ENCODE measurements around the gene TRIM66. TPM values are rescaled to one million over a fixed set of nuclear protein-coding genes. Genes with fewer than 3 reads are reported as not detected.
A peak's percentile ranks its signal among the peaks of the same experiment; 100 is the strongest.

The TRIM66 gene
- total and polyA plus RNA-seq, 2 donors (not counting 3 experiments of a cell fraction or from before 2014, with no cell fraction given), result 5.5 to 11.7 TPM

GRCh38 chr11:8672346-8672745, 10.1 kb downstream of the TRIM66 start:
- peak overlapping the region; percentile 78 for H3K27ac ChIP-seq (ENCODE audit: insufficient read depth, low read depth, low read length)
- FAIRE-seq, result no peak
- TF ChIP-seq POLR2AphosphoS5 (IDR thresholded peaks at IDR 0.05; ENCODE audit: insufficient read depth, low read depth, low read length) (no peak), FOS (IDR thresholded peaks at IDR 0.05; ENCODE audit: borderline replicate concordance, insufficient read depth, low read length) (no peak), JUN (IDR thresholded peaks at IDR 0.05; ENCODE audit: borderline replicate concordance, insufficient read depth, insufficient read length, low read depth) (no peak), EZH2 (IDR thresholded peaks at IDR 0.05; ENCODE audit: borderline replicate concordance, low read depth, low read length, severe bottlenecking) (no peak), GATA2 (IDR thresholded peaks at IDR 0.05; ENCODE audit: insufficient read depth, insufficient read length, low read depth, low read length) (no peak), POLR2A (IDR thresholded peaks at IDR 0.05; ENCODE audit: low read depth, low read length) (no peak), MAX (IDR thresholded peaks at IDR 0.05; ENCODE audit: insufficient read depth, insufficient read length) (no peak), MYC (IDR thresholded peaks at IDR 0.05; ENCODE audit: low read depth, low read length) (no peak), CTCF (IDR thresholded peaks at IDR 0.05; ENCODE audit: extremely low read depth in 1 of 2, insufficient read depth in 1 of 2, low read depth in 1 of 2, low read length in 2 of 2) (no peak)
- no peak for DNase-seq (ENCODE audit: low read depth, low spot score)
- H3K36me3 ChIP-seq (ENCODE audit: control insufficient read depth in 2 of 2, extremely low read depth in 1 of 2, insufficient read depth in 2 of 2, low read length in 2 of 2), result peaks cover 0 to 2% of the 10 kb centered on the region in 2 experiments
- H3K4me2 ChIP-seq (ENCODE audit: insufficient read depth, low read length), result no peak overlapping the region
- intact Hi-C loops (cut with micrococcal nuclease) (no loop called here), dilution Hi-C loops (cut with MboI; ENCODE audit: extremely low pct_ligation_motif_present, low sequenced_read_pairs) (no loop called here)
- H3K4me1 ChIP-seq (ENCODE audit: control insufficient read depth, extremely low read depth, insufficient read depth, low read length), result peaks cover 18% of the 10 kb centered on the region
- no peaks in the 10 kb centered on the region for H3K9me3 ChIP-seq (replicated peaks; ENCODE audit: control insufficient read depth, insufficient read depth, low read length)
- no peaks in the 10 kb centered on the region for H4K20me1 ChIP-seq (replicated peaks; ENCODE audit: control insufficient read depth, extremely low read depth, insufficient read depth, low read length)
- BruUV-seq (replicated peaks), result no TSS peak
- H3K9me1 ChIP-seq (replicated peaks; ENCODE audit: control insufficient read depth, extremely low read depth, insufficient read depth, low read length), result no peaks in the 10 kb centered on the region
- no peak overlapping the region for H3K9ac ChIP-seq (replicated peaks; ENCODE audit: extremely low read depth, insufficient read depth, low read length)
- ChIA-PET POLR2A (interaction anchor here (1.1 kb wide), 1 partner anchor 10 kb away, joined by 3 read pairs; the partner anchor contains the start of genes RPL27A and TRIM66), CTCF (no interaction called here)
- no peak overlapping the region for H2AFZ ChIP-seq (ENCODE audit: low read depth, low read length)
- H3K4me3 ChIP-seq (replicated peaks in 1 of 3; ENCODE audit: insufficient read depth in 1 of 3, low read depth in 1 of 3, low read length in 3 of 3), result no peak overlapping the region
- no peaks in the 10 kb centered on the region for H3K79me2 ChIP-seq (ENCODE audit: control insufficient read depth, insufficient read depth, low read length)
- no peaks in the 10 kb centered on the region for H3K27me3 ChIP-seq (ENCODE audit: control insufficient read depth in 2 of 2, insufficient read depth in 2 of 2, low read length in 2 of 2)

Measured in endothelial cell of umbilical vein (primary cell).